ENCODE data around the gene NR0B1.

Gene NR0B1

DNA sequence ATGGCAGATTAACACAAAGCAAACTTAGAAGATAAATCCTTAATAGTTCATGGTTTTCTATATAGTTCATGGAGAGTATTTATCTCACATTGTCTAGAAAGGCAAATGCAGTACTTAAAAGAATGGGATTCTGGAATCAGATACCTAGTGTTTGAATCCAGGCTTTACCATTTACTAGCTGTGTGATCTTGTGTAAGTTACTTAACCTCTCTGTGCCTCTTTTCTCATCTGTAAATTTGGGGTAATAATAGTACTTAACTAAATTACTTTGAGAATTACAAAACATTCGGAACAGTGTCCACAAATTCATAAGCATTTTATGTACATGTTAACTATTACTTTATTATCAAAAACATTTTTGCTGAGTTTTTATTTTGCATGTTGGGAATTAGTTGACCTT, 46.4 kb downstream of the NR0B1 start:
- DNase-seq, result no peak

DNA sequence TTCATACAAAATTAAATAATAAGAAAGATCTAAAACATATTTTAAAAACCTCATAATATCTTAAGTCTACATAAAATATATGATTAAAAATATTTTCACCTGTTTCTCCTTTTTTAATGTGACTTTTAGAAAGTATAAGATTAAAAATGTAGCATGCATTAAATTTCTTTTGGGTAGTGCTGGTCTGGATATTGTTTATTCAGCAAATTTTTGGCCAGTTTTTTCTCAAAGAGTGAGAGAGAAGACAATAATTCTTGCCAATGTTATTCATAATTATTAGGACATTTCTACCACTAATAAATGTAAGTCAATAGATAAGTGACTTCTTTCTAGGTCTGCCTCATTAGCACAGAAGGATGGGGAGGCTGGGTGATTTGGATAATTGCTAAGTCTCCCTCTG, 48.2 kb downstream of the NR0B1 start:
- no peak for DNase-seq

DNA sequence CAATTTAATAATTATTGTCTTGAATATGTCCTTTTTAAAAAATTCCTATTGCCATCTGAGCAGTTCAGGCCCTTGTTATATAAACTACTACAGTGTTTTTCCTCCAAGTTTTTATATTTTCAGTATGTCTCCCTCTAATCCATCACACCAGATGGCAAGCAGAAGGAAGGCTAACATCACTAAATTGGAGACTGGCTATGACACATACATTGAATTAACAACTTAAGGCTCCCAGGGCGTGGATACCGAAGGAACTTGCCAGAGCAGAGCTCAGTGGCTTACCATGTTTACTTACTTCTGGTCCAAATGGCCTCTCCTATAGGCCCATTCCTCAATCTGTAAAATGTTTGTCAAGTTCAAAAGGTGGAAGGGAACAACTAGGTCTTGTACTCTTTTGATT, 49.3 kb downstream of the NR0B1 start:
- no peak for DNase-seq

All from NCI-H774 (cell line).